GM18870 (cell line): ENCODE results near the gene C7orf25.
"Not testable (repeated sequence)": the region's sequence is repeated elsewhere in the genome, so short reads cannot be mapped to it uniquely, and the experiment has no call there.

Experiments used
- ATAC-seq: cut with Tn5 transposase; IDR thresholded peaks from one replicate; pipeline ENCODE4 v1.9.1; 2021; ENCODE audit warnings: moderate library complexity; ENCODE audit not compliant: unreplicated experiment

C7orf25 gene

DNA sequence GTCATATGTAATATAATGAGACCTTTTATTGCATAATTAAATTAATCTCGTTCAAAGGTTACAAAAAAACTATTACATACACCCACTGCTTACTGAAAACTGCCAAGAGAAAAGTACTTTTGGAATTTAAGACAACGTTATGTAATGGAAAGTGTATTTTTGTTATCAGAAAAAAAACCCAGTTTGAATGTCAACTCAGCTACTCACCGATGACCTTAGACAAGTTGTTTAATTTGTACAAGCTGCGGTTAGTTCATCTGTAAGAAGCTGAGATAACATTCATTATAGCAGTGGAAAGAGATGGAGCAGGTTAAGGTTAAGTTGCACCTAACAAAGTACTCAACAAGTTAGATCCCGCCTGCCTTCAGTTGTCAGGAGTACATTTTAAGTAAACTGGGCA lies 19.0 kb upstream of the C7orf25 start:
- no peak for ATAC-seq

DNA sequence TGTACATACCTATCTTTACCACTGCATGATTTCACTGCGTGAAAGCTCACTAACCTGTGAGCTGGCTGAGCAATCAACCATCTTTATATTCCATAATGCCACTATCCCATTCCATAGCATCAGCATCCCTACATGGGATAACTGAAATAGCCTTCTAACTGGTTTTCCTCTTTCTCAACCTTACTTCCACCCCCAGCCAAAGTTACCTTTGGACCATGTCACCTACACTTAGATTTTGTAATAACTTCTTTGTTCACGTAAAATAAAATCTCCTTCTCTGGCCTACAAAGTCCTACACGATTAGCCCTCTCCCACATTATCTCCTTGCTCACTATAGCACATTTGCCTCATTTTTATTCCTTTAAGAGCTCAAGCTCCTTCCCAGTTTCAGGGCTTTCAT lies 17.6 kb upstream of the C7orf25 start:
- ATAC-seq: no peak

DNA sequence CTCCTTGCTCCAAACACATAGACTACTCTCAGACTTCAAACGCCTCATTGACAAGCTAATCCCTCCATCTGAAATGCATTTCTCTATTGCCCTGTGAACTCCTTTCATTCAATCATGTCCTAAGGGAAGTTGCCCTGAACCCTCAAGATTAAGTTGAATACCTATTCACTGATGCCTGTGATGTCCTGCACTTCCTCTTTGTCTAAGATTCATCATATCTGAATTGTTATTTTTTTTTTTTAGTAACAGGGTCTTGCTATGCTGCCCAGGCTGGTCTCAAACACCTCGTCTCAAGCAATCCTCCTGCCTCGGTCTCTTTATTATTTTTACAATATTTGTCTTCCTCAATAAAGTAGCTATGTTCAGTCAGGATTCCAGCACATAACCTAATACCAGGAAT lies 16.9 kb upstream of the C7orf25 start:
- ATAC-seq: no peak

DNA sequence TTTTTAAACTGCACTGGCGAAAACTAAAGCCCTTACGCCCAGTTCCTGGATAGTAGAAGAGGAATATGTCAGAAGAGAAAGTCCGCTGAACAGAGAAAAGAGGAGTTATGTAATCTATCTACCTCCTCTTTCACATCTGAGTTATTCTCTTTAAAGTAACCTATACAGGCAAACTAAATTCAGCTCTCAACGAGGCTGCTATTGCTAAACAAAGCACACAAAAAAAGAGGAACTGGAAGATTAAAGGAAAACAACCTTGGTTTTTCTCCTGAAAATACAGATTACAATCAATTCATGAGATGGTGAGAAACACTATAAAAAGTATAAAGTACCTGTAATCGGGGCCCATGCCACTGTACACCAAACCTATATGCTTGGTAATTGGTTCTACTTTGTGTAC lies 14.3 kb upstream of the C7orf25 start:
- no peak for ATAC-seq

DNA sequence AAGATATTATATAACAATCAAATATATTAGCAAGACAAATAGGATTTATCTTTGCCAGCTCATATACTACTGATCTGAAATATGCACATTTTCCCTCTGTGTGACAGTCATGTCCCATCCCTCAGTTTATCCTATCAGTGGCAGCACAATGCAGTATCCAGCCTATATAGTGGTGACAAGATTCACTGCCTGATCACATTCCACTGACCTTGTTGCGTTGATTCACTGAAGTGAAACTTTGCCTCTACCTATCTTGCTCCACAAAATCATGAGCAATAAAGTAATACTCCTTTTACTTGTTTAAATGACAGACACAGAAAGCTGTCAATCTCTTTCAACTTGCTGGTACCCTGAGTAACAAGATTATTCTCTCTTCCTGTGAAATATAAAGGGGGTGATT lies 13.8 kb upstream of the C7orf25 start:
- ATAC-seq: no peak

DNA sequence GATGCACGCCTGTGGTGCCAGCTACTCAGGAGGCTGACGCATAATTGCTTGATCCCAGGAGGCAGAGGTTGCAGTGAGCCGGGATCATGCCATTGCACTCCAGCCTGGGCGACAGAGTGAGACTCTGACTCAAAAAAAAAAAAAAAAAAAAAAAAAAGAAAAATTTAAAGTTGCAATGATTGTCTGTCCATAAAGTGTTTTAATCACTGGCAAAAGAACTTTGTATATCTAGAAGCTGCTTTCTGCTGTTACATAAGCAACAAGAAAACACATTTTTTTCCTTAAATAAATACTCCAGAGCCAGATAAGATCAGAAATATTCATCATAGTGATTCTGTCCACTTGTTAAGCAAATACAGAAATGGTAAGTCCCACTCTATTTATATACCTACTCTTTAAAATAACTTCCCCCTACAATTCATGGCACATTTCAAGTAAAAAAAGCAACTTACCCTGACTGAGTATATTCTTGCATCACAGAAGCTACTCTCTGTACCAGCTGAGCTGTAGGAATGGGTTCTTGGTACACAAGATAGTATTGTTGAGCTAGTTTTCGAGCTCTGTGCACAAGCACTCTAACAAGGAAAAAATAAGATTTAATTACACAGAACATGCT lies 12.5 kb upstream of the C7orf25 start:
- no peak for ATAC-seq

DNA sequence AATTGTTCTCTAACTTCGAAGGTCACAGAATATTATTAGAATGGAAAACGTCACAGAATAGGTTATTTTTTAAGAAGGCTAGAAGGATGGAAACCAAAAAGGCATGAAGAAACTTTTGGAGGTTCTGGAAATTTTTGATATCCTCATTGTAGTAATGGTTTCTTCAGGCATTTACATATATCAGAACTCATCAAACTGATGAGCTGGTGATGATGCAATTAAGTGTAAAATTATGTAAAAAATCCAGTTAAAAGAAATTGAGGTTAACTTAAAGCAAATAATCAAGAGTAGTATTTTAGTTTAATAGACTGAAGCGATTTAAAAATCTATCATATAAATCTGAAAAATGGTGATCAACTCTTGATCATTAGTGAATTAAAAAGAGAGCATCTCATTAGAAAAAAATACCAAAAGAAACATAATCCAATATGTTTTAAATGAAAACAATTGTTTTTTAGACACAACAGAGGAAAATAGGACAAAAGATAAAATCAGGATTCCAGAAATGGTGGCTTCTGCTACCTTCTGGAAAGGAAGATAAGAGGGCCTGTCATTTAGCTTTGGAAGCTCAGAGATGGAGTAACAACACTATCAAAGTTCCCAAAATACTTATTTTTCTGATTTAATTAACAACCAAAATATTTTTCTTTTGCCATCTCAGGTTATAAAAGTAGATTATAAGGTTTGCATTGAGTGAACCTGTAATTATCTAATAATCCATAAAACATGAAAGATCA lies 10.3 kb upstream of the C7orf25 start:
- ATAC-seq: no peak

- ATAC-seq: no peak
Observed at GRCh38 chr7:42915356-42915755, 3.5 kb upstream of the C7orf25 start.

- ATAC-seq: no peak
Observed at GRCh38 chr7:42914421-42915045, 2.7 kb upstream of the C7orf25 start.

- ATAC-seq: no peak
Observed at GRCh38 chr7:42914009-42914408, 2.1 kb upstream of the C7orf25 start.

DNA sequence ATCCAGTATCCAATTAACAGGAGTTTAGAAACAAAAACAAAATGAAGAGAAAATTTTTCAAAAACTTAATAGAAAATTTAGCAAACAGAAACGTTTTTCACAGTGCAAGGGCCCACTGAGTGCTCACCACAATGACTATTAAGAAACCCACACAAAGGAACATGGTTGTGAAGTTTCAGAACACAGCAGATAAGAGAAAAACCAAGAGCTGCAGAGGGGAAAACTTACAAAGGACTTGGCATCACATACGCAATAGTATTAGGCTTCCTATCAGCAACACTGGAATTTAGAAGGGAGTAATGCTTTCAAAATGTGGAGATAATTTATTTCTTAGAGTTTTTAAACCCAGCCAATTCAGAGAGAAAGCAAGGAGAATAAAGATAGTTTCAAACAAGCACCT lies 1.7 kb upstream of the C7orf25 start:
- ATAC-seq: no peak

DNA sequence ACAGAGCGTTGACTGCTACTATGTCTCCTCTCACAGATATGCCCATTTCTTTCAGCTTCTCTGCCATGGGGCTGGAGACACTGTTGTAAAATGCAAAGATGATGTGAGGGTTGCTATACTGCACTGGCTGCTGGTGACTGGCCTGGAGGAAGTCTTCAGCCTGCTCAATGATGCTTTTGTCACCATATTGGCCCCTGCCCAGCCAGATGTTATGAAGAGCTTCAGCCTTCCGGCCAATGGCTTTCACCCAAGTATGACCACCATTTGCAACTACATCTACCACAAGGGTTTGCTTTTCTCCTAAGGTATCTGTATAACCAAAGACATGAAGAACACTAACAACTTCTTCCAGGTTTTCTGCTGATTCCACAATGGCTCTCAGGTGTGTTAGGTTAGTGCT lies 1.6 kb downstream of the C7orf25 start:
- ATAC-seq: no peak

GRCh38 chr7:42907316-42907715 lies 4.6 kb downstream of the C7orf25 start:
- no peak for ATAC-seq

- no peak for ATAC-seq
Observed at GRCh38 chr7:42906181-42906580, 5.7 kb downstream of the C7orf25 start.

GRCh38 chr7:42902331-42902730 lies 9.5 kb downstream of the C7orf25 start:
- ATAC-seq: no peak

GRCh38 chr7:42900842-42901241 lies 11.0 kb downstream of the C7orf25 start:
- ATAC-seq: no peak

GRCh38 chr7:42893346-42894240 lies 18.3 kb downstream of the C7orf25 start:
- ATAC-seq: no peak

DNA sequence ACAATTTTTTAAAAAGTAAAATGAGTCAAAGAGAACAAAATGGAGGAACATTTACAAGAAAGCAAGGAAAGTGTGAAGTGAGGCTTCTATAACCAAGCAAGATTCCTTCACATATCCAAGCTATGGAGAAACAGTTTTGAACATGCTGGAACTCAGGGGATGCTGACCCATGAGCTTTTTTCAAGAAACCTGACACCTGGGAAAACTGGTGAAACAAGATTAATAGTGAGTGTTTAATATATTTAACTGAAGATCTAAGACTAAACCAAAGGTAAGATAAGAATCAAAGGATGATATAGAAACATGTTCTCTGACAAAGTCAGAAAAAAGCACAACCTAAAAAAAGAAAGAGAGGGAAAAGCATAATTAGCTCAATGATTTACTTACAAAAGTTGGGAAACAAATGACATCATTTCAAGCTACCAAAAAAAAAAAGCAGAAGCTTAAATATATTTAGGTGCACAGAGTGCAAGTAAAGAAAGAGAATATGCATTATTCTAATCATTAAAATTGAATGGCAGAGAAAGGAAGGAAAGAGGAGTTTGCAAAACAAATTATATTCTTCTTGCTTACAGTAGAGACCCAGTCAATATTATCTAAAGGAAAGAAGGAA lies 24.9 kb downstream of the C7orf25 start:
- ATAC-seq: no peak

- no peak for ATAC-seq
Observed at GRCh38 chr7:42886129-42886528, 25.7 kb downstream of the C7orf25 start.

GRCh38 chr7:42885183-42885582 lies 26.7 kb downstream of the C7orf25 start:
- ATAC-seq: not testable (repeated sequence)

DNA sequence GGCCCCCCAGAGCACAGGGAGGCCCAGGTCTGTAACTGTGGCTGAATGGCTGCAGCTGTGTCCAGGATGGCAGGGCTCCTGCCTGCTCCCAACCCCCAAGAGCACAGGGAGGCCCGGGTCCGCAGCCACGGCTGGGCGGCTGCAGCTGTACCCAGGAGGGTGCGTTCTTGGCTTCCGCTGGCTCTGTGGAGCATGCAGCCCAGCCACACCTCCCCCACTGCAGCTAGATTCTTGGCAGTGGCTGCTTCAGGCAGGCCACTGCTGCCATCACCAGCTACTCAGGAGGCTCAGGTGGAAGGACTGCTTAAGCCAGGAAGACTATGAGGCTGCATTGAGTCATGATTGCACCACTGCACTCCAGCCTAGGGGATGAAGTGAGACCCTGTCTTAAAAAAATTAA lies 27.9 kb downstream of the C7orf25 start:
- ATAC-seq: no peak
